ENCODE results near the gene CDC45.

Gene CDC45

DNA sequence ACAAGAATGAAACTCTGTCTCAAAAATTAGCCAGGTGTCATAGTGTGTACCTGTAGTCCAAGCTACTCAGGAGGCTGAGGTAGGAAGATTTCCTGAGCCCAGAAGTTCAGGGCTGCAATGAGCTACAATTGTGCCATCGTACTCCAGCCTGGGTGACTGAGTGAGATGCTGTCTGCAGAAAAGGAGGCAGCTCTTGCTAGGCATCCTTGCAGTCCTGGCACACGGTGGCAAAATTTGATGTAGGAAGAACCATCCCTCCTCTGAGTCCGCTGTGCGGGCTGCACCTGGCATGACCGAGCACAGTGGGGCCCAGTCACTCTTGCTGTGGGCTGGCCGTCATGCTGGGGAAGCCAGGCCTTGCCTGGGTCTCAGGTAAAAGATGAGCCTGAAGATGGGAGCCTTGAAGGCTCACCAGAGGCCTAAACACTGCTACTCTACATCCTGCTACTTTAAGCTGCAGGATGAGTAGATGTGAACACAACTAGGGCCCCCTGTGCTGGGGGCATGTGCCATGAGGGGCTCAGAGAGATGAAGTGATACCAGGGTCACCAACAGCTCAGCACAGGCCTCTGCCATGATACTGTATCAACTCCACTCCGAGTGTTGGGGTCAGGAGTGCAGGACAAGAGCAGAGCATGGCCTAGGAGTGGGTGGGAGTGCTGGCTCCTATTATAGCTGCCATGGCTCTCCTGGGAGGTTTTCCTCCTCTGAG is 18.6 kb downstream of the CDC45 start:
- no peak for DNase-seq

DNA sequence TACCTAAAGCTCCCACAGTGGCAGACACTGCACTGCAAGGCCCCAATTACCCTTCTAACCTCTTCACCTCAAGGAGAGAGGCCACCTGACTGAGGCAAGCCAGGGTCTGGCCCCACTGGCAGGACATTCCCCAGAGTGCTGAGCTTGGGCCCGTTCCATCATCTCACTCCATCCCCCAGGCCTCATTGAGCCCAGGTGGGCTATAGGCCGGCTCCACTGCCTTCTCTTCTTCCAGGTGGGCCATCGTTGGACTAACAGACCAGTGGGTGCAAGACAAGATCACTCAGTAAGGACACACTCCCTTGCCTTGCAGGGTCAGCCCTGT is 19.1 kb downstream of the CDC45 start:
- no peak for DNase-seq

GRCh38 chr22:19499236-19499879 is 19.6 kb downstream of the CDC45 start:
- no peak for DNase-seq

GRCh38 chr22:19499880-19500242 is 20.1 kb downstream of the CDC45 start:
- DNase-seq, result no peak

DNA sequence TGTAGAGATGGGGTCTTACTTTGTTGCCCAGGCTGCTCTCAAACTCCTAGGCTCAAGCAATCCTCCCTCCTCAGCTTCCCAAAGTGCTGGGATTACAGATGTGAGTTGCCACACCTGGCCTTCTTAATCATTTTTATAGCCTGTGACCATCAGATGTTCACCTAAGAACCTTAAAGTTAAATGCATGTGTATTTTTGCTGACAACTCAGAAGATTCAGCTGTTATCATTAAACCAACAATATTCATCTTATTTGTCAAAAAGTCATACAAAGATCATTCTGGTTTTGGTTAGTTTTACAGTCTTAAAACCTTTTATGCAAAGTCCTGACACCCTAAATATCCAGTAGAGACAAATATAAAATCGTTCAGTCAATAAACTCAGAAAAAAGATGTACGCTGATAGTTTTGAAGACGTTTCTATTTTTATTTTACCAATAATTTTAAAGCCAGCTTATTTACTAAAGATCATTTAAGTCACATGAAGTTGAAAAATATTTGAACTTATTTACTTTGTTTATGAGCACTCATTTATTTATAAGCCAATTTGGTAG is 22.3 kb downstream of the CDC45 start:
- DNase-seq, result no peak

- no peak for DNase-seq
Measured at GRCh38 chr22:19503367-19503766, 23.6 kb downstream of the CDC45 start.

DNA sequence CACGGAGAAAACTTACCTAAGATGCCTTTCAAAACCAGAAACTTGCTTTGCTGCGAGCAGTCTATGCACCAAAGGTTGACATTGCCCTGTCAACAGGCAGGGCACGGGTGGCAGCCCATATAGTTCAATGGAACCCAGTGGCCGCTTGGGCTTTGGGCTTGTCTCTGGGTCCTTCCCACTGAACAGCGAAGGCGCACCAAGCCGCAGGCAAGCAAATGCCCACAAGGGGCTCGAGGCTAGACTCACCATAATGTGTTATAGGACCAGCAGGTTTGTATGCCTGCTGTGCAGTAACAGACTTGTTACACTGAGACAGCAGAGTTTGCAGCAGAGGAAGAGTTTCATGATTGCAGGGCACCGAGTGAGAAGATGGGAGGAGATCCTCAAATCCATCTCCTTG is 24.1 kb downstream of the CDC45 start:
- peak; percentile 41 for DNase-seq

DNA sequence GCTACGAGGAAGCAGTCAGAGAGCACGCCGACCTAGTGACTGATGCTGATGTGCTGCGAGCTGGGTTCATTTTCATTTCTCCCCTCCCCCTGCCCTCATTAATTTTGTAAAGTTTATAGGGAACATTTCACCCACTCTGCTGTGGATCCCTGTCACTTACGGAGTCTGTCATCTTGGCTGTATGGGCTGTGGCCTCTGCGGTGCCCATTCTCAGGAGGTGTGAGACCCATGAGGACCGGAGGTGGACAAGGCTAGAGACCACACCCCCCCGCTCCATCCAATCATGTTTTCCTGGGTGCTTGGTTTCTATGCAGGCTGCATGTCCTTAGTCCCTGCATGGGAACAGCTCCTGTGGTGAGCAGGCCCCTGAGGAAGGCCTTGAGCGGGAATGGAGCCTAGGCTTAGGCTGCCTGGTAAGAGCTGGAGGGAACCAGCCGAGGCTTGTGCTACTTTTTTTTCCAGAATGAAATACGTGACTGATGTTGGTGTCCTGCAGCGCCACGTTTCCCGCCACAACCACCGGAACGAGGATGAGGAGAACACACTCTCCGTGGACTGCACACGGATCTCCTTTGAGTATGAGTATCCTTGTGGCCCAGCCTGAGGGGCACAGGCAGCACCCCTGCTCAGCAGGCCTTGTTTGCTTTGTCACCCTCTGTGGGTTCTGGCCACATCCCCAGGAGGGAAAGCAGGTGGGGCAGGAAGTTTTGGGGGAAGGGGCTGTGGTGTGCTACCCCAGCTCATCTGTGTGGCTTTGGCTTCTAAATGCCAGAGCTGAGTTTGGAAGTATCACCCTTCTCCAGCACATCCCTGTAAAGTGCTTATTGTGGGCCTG is 25.4 kb downstream of the CDC45 start:
- peak; percentile 37 for DNase-seq

- DNase-seq, result no peak
Measured at GRCh38 chr22:19505735-19506126, 26.0 kb downstream of the CDC45 start.

GRCh38 chr22:19506212-19506611 is 26.5 kb downstream of the CDC45 start:
- no peak for DNase-seq

- no peak for DNase-seq
Measured at GRCh38 chr22:19507534-19507861, 27.8 kb downstream of the CDC45 start.

- DNase-seq, result no peak
Measured at GRCh38 chr22:19508024-19508776, 28.5 kb downstream of the CDC45 start.

- DNase-seq, result no peak
Measured at GRCh38 chr22:19509191-19509590, 29.5 kb downstream of the CDC45 start.

DNA sequence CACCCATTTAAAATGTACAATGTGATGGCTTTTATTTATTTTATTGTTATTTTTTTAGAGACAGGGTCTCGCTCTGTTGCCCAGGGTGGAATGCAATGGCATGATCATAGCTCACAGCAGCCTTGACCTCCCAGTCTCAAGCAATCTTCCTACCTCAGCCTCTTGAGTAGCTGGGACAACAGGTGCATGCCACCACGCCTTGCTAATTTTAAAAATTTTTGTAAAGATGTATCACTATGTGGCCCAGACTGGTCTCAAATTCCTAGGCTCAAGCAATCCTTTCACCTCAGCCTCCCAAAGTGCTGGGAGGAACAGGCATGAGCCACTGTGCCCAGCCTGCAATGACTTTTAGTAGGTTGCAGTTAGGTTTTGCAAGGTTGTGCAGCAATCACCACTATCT is 30.2 kb downstream of the CDC45 start:
- no peak for DNase-seq

GRCh38 chr22:19510919-19511341 is 31.2 kb downstream of the CDC45 start:
- DNase-seq, result no peak

- no peak for DNase-seq
Measured at GRCh38 chr22:19513823-19514222, 34.1 kb downstream of the CDC45 start.

- DNase-seq, result no peak
Measured at GRCh38 chr22:19514831-19515565, 35.3 kb downstream of the CDC45 start.

DNA sequence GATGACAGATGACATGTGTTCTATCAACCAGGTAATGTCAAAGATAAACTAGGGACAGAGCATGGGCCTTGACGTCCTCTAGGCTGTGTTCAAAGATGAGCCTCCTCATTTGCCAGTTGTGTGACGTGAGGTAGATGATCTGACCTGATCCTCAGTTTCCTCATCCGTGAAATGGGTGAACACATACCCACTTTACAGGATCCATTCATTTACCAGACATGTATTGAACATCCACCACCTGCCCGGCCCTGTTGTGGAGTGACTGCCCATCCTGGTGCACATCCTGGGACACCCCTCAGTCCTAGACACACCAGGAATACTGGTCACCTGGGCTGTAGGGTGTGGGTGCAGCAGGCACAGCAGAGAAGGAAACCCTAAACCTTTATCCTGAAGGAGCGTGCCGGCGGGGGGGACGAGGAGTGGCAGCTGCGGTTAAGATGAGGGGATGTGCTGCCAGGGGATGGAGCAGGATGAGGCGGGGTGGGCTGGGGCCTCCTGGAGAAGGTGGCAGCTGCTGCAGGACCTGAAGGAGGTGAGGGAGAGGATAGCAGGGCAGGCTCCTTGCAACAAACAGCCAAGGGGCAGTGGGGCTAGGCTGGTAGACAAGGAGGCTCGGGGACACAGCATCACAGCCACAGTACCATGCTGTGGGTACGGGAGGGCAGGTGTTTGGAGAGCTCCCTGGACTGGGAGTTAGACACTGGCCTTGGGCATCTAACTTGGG is 36.1 kb downstream of the CDC45 start:
- no peak for DNase-seq

DNA sequence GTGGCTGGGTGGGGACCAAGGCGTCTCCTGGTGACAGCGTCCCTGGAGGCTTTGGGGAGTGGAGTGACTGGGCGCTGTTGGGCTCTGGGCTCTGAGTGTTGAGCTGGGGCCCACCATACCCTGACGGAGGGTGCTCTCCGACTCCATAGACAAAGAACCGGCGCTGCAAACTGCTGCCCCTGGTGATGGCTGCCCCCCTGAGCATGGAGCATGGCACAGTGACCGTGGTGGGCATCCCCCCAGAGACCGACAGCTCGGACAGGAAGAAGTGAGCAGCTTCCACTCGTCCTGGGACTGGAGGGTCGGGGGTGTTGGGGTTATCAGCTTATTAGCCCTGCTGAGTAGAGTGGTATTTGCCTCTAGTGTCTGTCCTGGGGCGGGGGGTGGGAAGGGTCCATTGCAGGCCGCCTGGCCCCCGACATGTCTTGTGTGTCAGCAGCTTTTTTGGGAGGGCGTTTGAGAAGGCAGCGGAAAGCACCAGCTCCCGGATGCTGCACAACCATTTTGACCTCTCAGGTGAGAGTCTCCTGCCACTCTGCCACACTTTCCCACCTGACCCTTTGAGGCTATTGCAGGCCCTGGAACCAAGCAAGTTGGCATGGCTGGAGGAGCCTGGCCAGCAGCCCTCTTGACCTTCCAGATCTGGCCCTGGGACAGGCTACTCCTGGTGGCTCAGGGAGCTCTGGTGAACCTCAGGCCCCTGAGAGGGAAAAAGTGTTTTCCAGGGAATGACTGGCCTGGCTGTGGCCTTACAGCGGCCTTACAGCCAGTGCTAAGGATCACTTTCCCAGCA is 36.9 kb downstream of the CDC45 start:
- no peak for DNase-seq

DNA sequence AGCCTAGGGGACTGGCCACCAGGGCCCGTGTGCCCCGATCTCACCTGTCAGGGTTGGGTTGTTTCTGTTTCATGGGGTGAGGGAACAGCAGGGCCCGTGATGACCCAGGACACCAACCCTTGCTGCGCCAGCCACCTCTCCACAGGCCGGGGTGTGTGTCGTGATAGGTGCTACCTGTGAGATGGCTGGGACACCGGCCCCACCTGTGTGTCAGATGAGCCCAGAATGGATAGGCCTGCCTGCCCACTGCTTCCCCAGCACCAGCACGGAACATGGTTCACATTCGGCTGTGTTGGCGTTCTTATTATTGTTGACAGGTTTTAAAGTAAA is 37.4 kb downstream of the CDC45 start:
- no peak for DNase-seq
